HepG2 (cell line): ENCODE measurements around the gene ATP4A. TPM values are rescaled to one million over a fixed set of nuclear protein-coding genes. Genes with fewer than 3 reads are reported as not detected.

Source experiments
- ATAC-seq: fragments of 200-7000 bp; cut with Tn5 transposase; 3 replicates; pipeline ENCODE4 v1.9.1; 2020; ENCODE audit warnings: mild to moderate bottlenecking, moderate library complexity
- BruUV-seq: library from RNA; stranded (reverse); fragments of 400-500 nt; replicated peaks from 2 replicates; lab custom pipeline; 2021; lab: Mats Ljungman, UMichigan
- CTCF ChIA-PET: fragments of 300-600 bp; formaldehyde crosslinking; extraction: SDS; loops from one replicate; lab custom pipeline; 2021; ENCODE audit warnings: low total read pairs, inconsistent platforms, low intra/inter-chr PET ratio; lab: Yijun Ruan, JAX
- POLR2A ChIA-PET: fragments of 350-600 bp; sonication (Branson Sonifier 250); formaldehyde crosslinking; loops from one replicate; lab custom pipeline; 2020; ENCODE audit warnings: antibody characterized with exemption, inconsistent platforms; lab: Yijun Ruan, JAX
- DNase-seq: peaks from one replicate; pipeline ENCODE4 v3.0.0-alpha.2; 2015; ENCODE audit warnings: low spot score
- FAIRE-seq: peaks from 3 replicates; lab custom pipeline; 2011; peaks lifted over from hg19 to GRCh38; lab: Jason Lieb, UNC
- H2AFZ ChIP-seq: one replicate; pipeline ENCODE4 v1.6.1; 2011; ENCODE audit warnings: low read length, inconsistent platforms
- H3K27ac ChIP-seq: fragments of 300-600 bp; 3 replicates; pipeline ENCODE4 v1.8.0; 2011; ENCODE audit warnings: mixed run types, mild to moderate bottlenecking, mixed read lengths, low read length, inconsistent platforms; ENCODE audit not compliant: insufficient read depth; ENCODE audit errors: extremely low read length
- H3K27me3 ChIP-seq, 2 experiments: fragments of 200-600 bp in 1 of 2; 2 replicates in 1 of 2; 3 replicates in 1 of 2; pipeline versions ENCODE4 v1.6.0 to v1.8.0; 2011; ENCODE audit warnings: low read length in 2 of 2, mild to moderate bottlenecking in 2 of 2, moderate library complexity in 2 of 2, inconsistent platforms in 1 of 2; ENCODE audit not compliant: insufficient read depth in 2 of 2, control insufficient read depth in 1 of 2
- H3K36me3 ChIP-seq, 2 experiments: fragments of 200-600 bp in 1 of 2; replicated peaks in 1 of 2; 2 replicates in 1 of 2; 3 replicates in 1 of 2; pipeline versions ENCODE4 v1.5.1 to v1.8.0; 2011; ENCODE audit warnings: low read length in 2 of 2, inconsistent platforms in 1 of 2; ENCODE audit not compliant: insufficient read depth in 2 of 2, control insufficient read depth in 1 of 2
- H3K4me1 ChIP-seq: 2 replicates; pipeline ENCODE4 v1.5.1; 2012; ENCODE audit warnings: low read length, inconsistent platforms; ENCODE audit not compliant: insufficient read depth
- H3K4me2 ChIP-seq: 2 replicates; pipeline ENCODE4 v1.6.0; 2011; ENCODE audit warnings: low read depth, low read length, inconsistent platforms
- H3K4me3 ChIP-seq, 3 experiments: fragments of 200-600 bp in 1 of 3; sonication (generic), shearing (Covaris generic) in 1 of 3; replicated peaks in 1 of 3; 2 replicates each; pipeline ENCODE4 v1.5.1; 2011 to 2016; ENCODE audit warnings: low read length in 3 of 3, inconsistent platforms in 2 of 3, low read depth in 2 of 3, mild to moderate bottlenecking in 2 of 3, control low read depth in 1 of 3, mixed read lengths in 1 of 3; ENCODE audit not compliant: insufficient read depth in 1 of 3
- H3K79me2 ChIP-seq: one replicate; pipeline ENCODE4 v1.6.1; 2011; ENCODE audit warnings: low read length, inconsistent platforms; ENCODE audit not compliant: insufficient read depth
- H3K9ac ChIP-seq: 2 replicates; pipeline ENCODE4 v1.6.0; 2011; ENCODE audit warnings: mild to moderate bottlenecking, low read depth, low read length, inconsistent platforms; ENCODE audit not compliant: insufficient read depth
- H3K9me3 ChIP-seq: 2 replicates; pipeline ENCODE4 v1.5.1; 2012; ENCODE audit warnings: mild to moderate bottlenecking, low read length
- H4K20me1 ChIP-seq: 2 replicates; pipeline ENCODE4 v1.6.0; 2011; ENCODE audit warnings: inconsistent platforms, mild to moderate bottlenecking, low read length, moderate library complexity; ENCODE audit not compliant: insufficient read depth
- ARID2 ChIP-seq: sonication (generic); formaldehyde crosslinking; IDR thresholded peaks from 2 replicates; pipeline ENCODE4 v1.8.1; 2022; ENCODE audit warnings: mild to moderate bottlenecking, missing genetic modification reagents, borderline replicate concordance
- NCOA5 ChIP-seq: sonication (generic); formaldehyde crosslinking; IDR thresholded peaks from 2 replicates; pipeline ENCODE4 v1.4.0; 2020; ENCODE audit warnings: missing genetic modification reagents
- POLR2A ChIP-seq, 2 experiments: IDR thresholded peaks; 2 replicates each; pipeline ENCODE4 v1.6.1; 2011; ENCODE audit warnings: low read depth in 2 of 2, low read length in 2 of 2, mild to moderate bottlenecking in 1 of 2, moderate library complexity in 1 of 2; ENCODE audit not compliant: insufficient read depth in 1 of 2
- RFX3 ChIP-seq: IDR thresholded peaks from 2 replicates; pipeline ENCODE4 v1.6.1; 2016; ENCODE audit warnings: missing biosample characterization, missing genetic modification reagents
- ZNF160 ChIP-seq: sonication (generic); formaldehyde crosslinking; IDR thresholded peaks from 2 replicates; pipeline ENCODE4 v1.8.0; 2022; ENCODE audit warnings: mild to moderate bottlenecking, inconsistent platforms, missing genetic modification reagents
- ZNF615 ChIP-seq: sonication (generic); formaldehyde crosslinking; IDR thresholded peaks from 2 replicates; pipeline ENCODE4 v1.5.0; 2020; ENCODE audit warnings: mild to moderate bottlenecking, missing genetic modification reagents, borderline replicate concordance
- ZNF619 ChIP-seq: sonication (generic); formaldehyde crosslinking; IDR thresholded peaks from 2 replicates; pipeline ENCODE4 v1.4.0; 2020; ENCODE audit warnings: mild to moderate bottlenecking, missing genetic modification reagents
- WGBS: methylation state at CpG from one replicate; pipeline ENCODE4 v1.1.6; 2017; ENCODE audit warnings: low lambda C conversion rate; 5-methylcytosine and 5-hydroxymethylcytosine counted together
- in situ Hi-C: cut with HindIII; loops from 2 replicates; pipeline ENCODE4 v1.10.0; 2017; ENCODE audit warnings: low pct_unique_long_range_greater_than_20kb; ENCODE audit not compliant: extremely low pct_ligation_motif_present
- intact Hi-C: fragments of 100-400 bp; cut with micrococcal nuclease; formaldehyde crosslinking; loops from one replicate; pipeline ENCODE4 v1.10.0; 2022; ENCODE audit not compliant: unreplicated experiment
- polyA plus RNA-seq, 8 experiments: library from polyadenylated mRNA; depleted of rRNA in 3 of 8; stranded (reverse) in 7 of 8; unstranded in 1 of 8; fragments of >200 nt; fragmentation: Illumina TruSeq in 4 of 8; extraction: Trizol in 4 of 8; gene quantifications; 2 replicates each; pipeline versions ENCODE4 v1.2.1 to v1.2.3, GENCODE V29; 2011 to 2016; ENCODE audit warnings: low read depth in 4 of 8, missing spikeins in 1 of 8, mixed read lengths in 1 of 8; ENCODE audit not compliant: insufficient read depth in 1 of 8
- total RNA-seq, 5 experiments: library from RNA; depleted of rRNA; stranded (reverse); fragments of >200 nt; fragmentation: Illumina TruSeq; extraction: Trizol; gene quantifications; 2 replicates each; pipeline ENCODE4 v1.2.3, GENCODE V29; 2016; ENCODE audit warnings: low read depth in 1 of 5
- TF ChIP-seq, protein P1 (sequence below): IDR thresholded peaks from 2 replicates; pipeline ENCODE4 v1.6.1; 2018; ENCODE audit warnings: missing genetic modification reagents
- TF ChIP-seq, protein P2 (sequence below): sonication (generic); formaldehyde crosslinking; IDR thresholded peaks from 2 replicates; pipeline ENCODE4 v1.4.0; 2020; ENCODE audit warnings: low read depth, mild to moderate bottlenecking, missing genetic modification reagents
- TF ChIP-seq, protein P3 (sequence below): IDR thresholded peaks from 2 replicates; pipeline ENCODE4 v1.6.1; 2016; ENCODE audit warnings: mild to moderate bottlenecking
- TF ChIP-seq, protein P4 (sequence below): sonication (generic); formaldehyde crosslinking; IDR thresholded peaks from 2 replicates; pipeline ENCODE4 v1.5.0; 2020; ENCODE audit warnings: missing genetic modification reagents
- TF ChIP-seq, protein P5 (sequence below): sonication (generic); formaldehyde crosslinking; IDR thresholded peaks from 2 replicates; pipeline ENCODE4 v1.5.1; 2020; ENCODE audit warnings: missing genetic modification reagents, mild to moderate bottlenecking, borderline replicate concordance
- TF ChIP-seq, protein P6 (sequence below): sonication (generic); formaldehyde crosslinking; IDR thresholded peaks from 2 replicates; pipeline ENCODE4 v1.8.0; 2022; ENCODE audit warnings: missing genetic modification reagents, low read depth, mild to moderate bottlenecking, borderline replicate concordance

ATP4A gene
- total and polyA plus RNA-seq, 2 of the 13 experiments (the other 11 are each of a cell fraction or from before 2014, with no cell fraction given): 0.08 to 0.11 TPM

DNA sequence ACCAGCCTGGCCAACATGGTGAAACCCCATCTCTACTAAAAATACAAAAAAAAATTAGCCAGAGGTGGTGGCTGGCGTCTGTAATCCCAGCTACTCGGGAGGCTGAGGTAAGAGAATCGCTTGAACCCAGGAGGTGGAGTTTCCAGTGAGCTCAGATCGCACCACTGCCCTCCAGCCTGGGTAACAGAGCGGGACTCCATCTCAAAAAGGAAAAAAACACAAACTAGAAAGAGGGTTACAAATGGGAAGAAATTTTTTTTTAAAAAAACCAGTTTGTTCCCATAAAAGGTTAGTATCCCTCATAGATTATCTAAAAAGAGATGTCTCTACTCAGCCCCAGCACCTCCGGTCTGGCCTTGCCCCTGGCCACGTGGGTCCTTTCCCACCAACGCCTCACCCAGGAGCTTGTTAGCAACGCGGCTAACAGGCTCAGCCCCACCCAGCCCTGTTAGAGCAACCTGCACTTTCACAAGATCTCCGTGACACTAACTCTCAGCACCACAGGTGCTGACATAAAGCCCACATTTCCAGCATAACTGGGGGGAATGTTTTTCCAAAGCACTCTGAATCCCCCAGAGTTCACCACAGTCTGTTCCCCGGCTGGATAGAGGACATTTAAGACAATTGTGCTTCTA, 54.3 kb downstream of the ATP4A start (continued):
- TF ChIP-seq, protein P1, sequence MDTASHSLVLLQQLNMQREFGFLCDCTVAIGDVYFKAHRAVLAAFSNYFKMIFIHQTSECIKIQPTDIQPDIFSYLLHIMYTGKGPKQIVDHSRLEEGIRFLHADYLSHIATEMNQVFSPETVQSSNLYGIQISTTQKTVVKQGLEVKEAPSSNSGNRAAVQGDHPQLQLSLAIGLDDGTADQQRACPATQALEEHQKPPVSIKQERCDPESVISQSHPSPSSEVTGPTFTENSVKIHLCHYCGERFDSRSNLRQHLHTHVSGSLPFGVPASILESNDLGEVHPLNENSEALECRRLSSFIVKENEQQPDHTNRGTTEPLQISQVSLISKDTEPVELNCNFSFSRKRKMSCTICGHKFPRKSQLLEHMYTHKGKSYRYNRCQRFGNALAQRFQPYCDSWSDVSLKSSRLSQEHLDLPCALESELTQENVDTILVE: no peak; the same call in 1 of the 2 replicates
- no peak for TF ChIP-seq NCOA5 (CRISPR knock-in tag)

DNA sequence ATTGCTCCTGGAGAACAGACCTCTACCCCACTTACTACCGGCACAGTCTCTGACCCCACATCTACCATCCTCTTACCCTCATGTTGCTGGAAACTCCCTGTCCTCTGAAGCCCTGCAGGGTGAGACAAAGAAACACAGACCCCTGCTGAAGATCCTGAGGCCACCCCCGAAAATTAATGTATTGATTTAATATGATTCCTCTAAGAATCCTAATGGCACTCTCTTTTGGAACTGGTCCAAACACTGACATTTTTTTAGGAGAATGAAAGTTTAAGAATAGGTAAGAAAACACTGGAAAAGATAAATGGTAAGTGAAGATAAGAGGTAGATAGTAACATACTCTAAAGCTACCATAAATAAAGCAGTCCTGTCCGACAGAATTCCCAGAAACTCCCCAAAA, 55.3 kb downstream of the ATP4A start:
- Histone ChIP-seq H3K27me3 (peaks cover 1 to 18% of the 10 kb centered on the region in 2 experiments; a peak in 2 of 5 replicates), H3K36me3 (peaks cover 3 to 5% of the 10 kb centered on the region in 2 experiments; a peak in 3 of 5 replicates), H3K79me2 (no peaks in the 10 kb centered on the region), H3K27ac (no peak overlapping the region), H2AFZ (no peak overlapping the region), H3K4me2 (peak overlapping the region; percentile 93; the same call in 1 of the 2 replicates), H3K4me1 (peaks cover 39% of the 10 kb centered on the region), H3K9me3 (no peaks in the 10 kb centered on the region), H4K20me1 (no peaks in the 10 kb centered on the region), H3K4me3 (no peak overlapping the region), H3K9ac (no peak overlapping the region)
- DNase-seq (no peak), ATAC-seq (no peak), FAIRE-seq (no peak)
- in situ Hi-C loops (no loop called here), intact Hi-C loops (no loop called here)
- BruUV-seq: no TSS peak
- 93% methylated on average over 3 of the region's 3 CpGs for WGBS
- ChIA-PET POLR2A (interaction anchor here (1.1 to 1.6 kb wide), 3 partner anchors 11 to 40 kb away, joined by 3 read pairs; no protein-coding TSS in a partner anchor), CTCF (no interaction called here)
- TF ChIP-seq ZNF160 (CRISPR knock-in tag): no peak
- TF ChIP-seq, protein P2, sequence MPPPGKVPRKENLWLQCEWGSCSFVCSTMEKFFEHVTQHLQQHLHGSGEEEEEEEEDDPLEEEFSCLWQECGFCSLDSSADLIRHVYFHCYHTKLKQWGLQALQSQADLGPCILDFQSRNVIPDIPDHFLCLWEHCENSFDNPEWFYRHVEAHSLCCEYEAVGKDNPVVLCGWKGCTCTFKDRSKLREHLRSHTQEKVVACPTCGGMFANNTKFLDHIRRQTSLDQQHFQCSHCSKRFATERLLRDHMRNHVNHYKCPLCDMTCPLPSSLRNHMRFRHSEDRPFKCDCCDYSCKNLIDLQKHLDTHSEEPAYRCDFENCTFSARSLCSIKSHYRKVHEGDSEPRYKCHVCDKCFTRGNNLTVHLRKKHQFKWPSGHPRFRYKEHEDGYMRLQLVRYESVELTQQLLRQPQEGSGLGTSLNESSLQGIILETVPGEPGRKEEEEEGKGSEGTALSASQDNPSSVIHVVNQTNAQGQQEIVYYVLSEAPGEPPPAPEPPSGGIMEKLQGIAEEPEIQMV (CRISPR knock-in tag): no peak
- no peak for TF ChIP-seq ZNF619 (CRISPR knock-in tag)
- TF ChIP-seq RFX3 (CRISPR knock-in tag): no peak
- TF ChIP-seq, protein P3, sequence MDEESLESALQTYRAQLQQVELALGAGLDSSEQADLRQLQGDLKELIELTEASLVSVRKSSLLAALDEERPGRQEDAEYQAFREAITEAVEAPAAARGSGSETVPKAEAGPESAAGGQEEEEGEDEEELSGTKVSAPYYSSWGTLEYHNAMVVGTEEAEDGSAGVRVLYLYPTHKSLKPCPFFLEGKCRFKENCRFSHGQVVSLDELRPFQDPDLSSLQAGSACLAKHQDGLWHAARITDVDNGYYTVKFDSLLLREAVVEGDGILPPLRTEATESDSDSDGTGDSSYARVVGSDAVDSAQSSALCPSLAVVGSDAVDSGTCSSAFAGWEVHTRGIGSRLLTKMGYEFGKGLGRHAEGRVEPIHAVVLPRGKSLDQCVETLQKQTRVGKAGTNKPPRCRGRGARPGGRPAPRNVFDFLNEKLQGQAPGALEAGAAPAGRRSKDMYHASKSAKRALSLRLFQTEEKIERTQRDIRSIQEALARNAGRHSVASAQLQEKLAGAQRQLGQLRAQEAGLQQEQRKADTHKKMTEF (CRISPR knock-in tag): no peak
- no peak for TF ChIP-seq POLR2A (IDR thresholded peaks at IDR 0.05; ENCODE audit: insufficient read depth in 1 of 2, low read depth in 2 of 2, low read length in 2 of 2)
- TF ChIP-seq, protein P4, sequence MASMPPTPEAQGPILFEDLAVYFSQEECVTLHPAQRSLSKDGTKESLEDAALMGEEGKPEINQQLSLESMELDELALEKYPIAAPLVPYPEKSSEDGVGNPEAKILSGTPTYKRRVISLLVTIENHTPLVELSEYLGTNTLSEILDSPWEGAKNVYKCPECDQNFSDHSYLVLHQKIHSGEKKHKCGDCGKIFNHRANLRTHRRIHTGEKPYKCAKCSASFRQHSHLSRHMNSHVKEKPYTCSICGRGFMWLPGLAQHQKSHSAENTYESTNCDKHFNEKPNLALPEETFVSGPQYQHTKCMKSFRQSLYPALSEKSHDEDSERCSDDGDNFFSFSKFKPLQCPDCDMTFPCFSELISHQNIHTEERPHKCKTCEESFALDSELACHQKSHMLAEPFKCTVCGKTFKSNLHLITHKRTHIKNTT (CRISPR knock-in tag): no peak
- TF ChIP-seq ZNF615 (CRISPR knock-in tag): no peak
- no peak for TF ChIP-seq ARID2 (CRISPR knock-in tag)
- TF ChIP-seq, protein P5, sequence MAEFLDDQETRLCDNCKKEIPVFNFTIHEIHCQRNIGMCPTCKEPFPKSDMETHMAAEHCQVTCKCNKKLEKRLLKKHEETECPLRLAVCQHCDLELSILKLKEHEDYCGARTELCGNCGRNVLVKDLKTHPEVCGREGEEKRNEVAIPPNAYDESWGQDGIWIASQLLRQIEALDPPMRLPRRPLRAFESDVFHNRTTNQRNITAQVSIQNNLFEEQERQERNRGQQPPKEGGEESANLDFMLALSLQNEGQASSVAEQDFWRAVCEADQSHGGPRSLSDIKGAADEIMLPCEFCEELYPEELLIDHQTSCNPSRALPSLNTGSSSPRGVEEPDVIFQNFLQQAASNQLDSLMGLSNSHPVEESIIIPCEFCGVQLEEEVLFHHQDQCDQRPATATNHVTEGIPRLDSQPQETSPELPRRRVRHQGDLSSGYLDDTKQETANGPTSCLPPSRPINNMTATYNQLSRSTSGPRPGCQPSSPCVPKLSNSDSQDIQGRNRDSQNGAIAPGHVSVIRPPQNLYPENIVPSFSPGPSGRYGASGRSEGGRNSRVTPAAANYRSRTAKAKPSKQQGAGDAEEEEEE (CRISPR knock-in tag): no peak
- TF ChIP-seq, protein P6, sequence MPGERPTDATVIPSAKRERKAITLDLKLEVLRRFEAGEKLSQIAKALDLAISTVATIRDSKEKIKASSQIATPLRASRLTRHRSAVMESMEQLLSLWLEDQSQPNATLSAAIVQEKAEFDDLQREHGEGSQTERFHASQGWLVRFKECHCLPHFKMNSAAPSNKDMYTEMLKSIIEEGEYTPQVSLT (CRISPR knock-in tag): no peak
